Heart right ventricle (tissue), 16 donors: ENCODE results near the gene NT5C2. TPM values are rescaled to one million over a fixed set of nuclear protein-coding genes. Genes with fewer than 3 reads are reported as not detected.
"Not testable (repeated sequence)": the region's sequence is repeated elsewhere in the genome, so short reads cannot be mapped to it uniquely, and the experiment has no call there.

Experiments used
- ATAC-seq, 8 donors: fragments of 200-7000 bp; cut with Tn5 transposase; one replicate each; pipeline ENCODE4 v1.9.1; 2020; ENCODE audit warnings: mild to moderate bottlenecking in 8 of 8, moderate library complexity in 8 of 8, moderate number of reproducible peaks in 1 of 8
- DNase-seq, 2 donors: peaks; one replicate each; pipeline ENCODE4 v3.0.0-alpha.2; 2020
- H3K27ac ChIP-seq, 10 donors: fragments of 200-600 bp; sonication (generic) in 2 of 10; one replicate each; pipeline versions ENCODE4 v1.5.0 to v1.8.0; 2020 to 2022; ENCODE audit warnings: mild to moderate bottlenecking in 3 of 10
- H3K27me3 ChIP-seq, 7 donors: fragments of 200-600 bp; one replicate each; pipeline ENCODE4 v1.8.0; 2021 to 2022; ENCODE audit warnings: mild to moderate bottlenecking in 2 of 7
- H3K36me3 ChIP-seq, 9 donors: fragments of 200-600 bp; sonication (generic) in 1 of 9; one replicate each; pipeline versions ENCODE4 v1.5.0 to v1.8.0; 2020 to 2022; ENCODE audit warnings: mild to moderate bottlenecking in 2 of 9
- H3K4me1 ChIP-seq, 9 donors: fragments of 200-600 bp; sonication (generic) in 1 of 9; one replicate each; pipeline versions ENCODE4 v1.5.0 to v1.8.0; 2020 to 2022; ENCODE audit warnings: mild to moderate bottlenecking in 4 of 9
- H3K4me3 ChIP-seq, 10 donors: fragments of 200-600 bp; sonication (generic) in 2 of 10; one replicate each; pipeline versions ENCODE4 v1.5.0 to v1.8.0; 2020 to 2022; ENCODE audit warnings: mild to moderate bottlenecking in 7 of 10, moderate library complexity in 2 of 10
- H3K9me3 ChIP-seq, 11 donors: fragments of 200-600 bp in 10 of 11; sonication (generic) in 2 of 11; one replicate each; pipeline versions ENCODE4 v1.5.0 to v1.8.0; 2013 to 2022; ENCODE audit warnings: mild to moderate bottlenecking in 2 of 11, control low read depth in 1 of 11, moderate library complexity in 1 of 11
- CTCF ChIP-seq, 9 donors: fragments of 200-600 bp; sonication (generic) in 2 of 9; IDR thresholded peaks; one replicate each; pipeline versions ENCODE4 v1.5.0 to v1.8.0; 2021 to 2022; ENCODE audit warnings: antibody characterized with exemption in 9 of 9, mild to moderate bottlenecking in 5 of 9, moderate library complexity in 1 of 9
- WGBS, 2 donors: extraction: QIAGEN DNeasy Blood & Tissue Kit; methylation state at CpG; one replicate each; pipeline ENCODE4 v1.1.7; 2013; ENCODE audit warnings: inconsistent platforms in 1 of 2; 5-methylcytosine and 5-hydroxymethylcytosine counted together
- intact Hi-C, 10 donors: fragments of 100-400 bp; cut with DNase I; formaldehyde crosslinking; loops; one replicate each; pipeline versions ENCODE4 v1.11.1 to v1.14.2; 2022
- polyA plus RNA-seq, 2 donors: library from polyadenylated mRNA; stranded (reverse); fragments of 200-250 nt; gene quantifications; one replicate each; pipeline ENCODE4 v1.2.3, GENCODE V29; 2013
- total RNA-seq, 10 donors: library from RNA; stranded (reverse); fragmentation: NEBNext Ultra II Directional in 3 of 10; extraction: Animal tissue kit (Norgen Biotek cat#: 25700) in 3 of 10; gene quantifications; one replicate each; pipeline versions ENCODE4 v1.2.1 to v1.2.4, GENCODE V29; 2021 to 2023
- donor health status: Arrhythmogenic right ventricular cardiomyopathy.
- donor health status: ischemic (EF 13 %, LVEDD 7.1; RV severe dilation, severe dysfunction).
- donor health status: healthy with polysubstance abuse.
- donor health status: DM: no; HTN: yes; CAD: no.
- donor health status: DM: no; HTN: no; CAD: no.
- donor health status: ischemic (EF 25% LVEDD 6.9; RV normal size, moderate dysfunction).
- donor health status: ischemic (EF 25% LVEDD 5.7; RV mildly dilated, moderate dysfunction).
- donor health status: healthy.
- donor health status: DM: yes; HTN: yes; CAD: no.
- donor health status: Ischemic cardiomyopathy.
- donor health status: ischemic (EF 35%, LVEDD 5.7; RV mildly dilated, moderate dysfunction).
- donor health status: nonischemic (EF 11% LVEDD 7.7; RV severe dilation, severe dysfunction).
- donor health status: DM: yes; HTN: yes; CAD: no.
- donor health status: PGD.
- donor health status: ischemic (EF 29% LVEDD 5.4; RV normal size, mild dysfunction).
- donor health status: nonischemic (EF 23%, LVEDD 6.1; RV moderate dilation, normal function).

Gene NT5C2
- total and polyA plus RNA-seq, 12 donors = 23.9 to 88.2 (median 53.5) TPM

- intact Hi-C loops = loop anchor here in 1 of 10 donors (5.0 kb wide), 1 partner anchor 35 kb away; the partner anchor contains the start of gene NT5C2
Measured at GRCh38 chr10:103227416-103227815, 34.3 kb upstream of the NT5C2 start.

GRCh38 chr10:103225939-103226338 lies 32.9 kb upstream of the NT5C2 start:
- no peak for TF ChIP-seq CTCF (IDR thresholded peaks at IDR 0.05)
- DNase-seq (no peak), ATAC-seq (no peak)
- Histone ChIP-seq H3K27me3 (no peaks in the 10 kb centered on the region), H3K9me3 (peaks cover 2 to 29% (median 21%) of the 10 kb centered on the region in 11 donors), H3K27ac (peak overlapping the region in 1 of 10 donors; percentile 56), H3K4me1 (peaks cover 6 to 45% (median 13%) of the 10 kb centered on the region in 9 donors), H3K4me3 (no peak overlapping the region), H3K36me3 (no peaks in the 10 kb centered on the region)
- intact Hi-C loops = loop anchor here in 1 of 10 donors (5.0 kb wide), 1 partner anchor 34 kb away; the partner anchor contains the start of gene NT5C2

More at GRCh38 chr10:103227416-103227815, 34.3 kb upstream of the NT5C2 start:
- no peak for TF ChIP-seq CTCF (IDR thresholded peaks at IDR 0.05)
- Histone ChIP-seq H3K36me3 (no peaks in the 10 kb centered on the region), H3K4me3 (no peak overlapping the region), H3K4me1 (peaks cover 7 to 57% (median 25%) of the 10 kb centered on the region in 9 donors), H3K27me3 (no peaks in the 10 kb centered on the region), H3K27ac (peak overlapping the region in 7 of 10 donors; percentile 61 to 88 (median 79)), H3K9me3 (peaks cover 2 to 29% (median 21%) of the 10 kb centered on the region in 11 donors)
- no peak for ATAC-seq
- DNase-seq = no peak
- WGBS, 2 donors = 91 to 92% methylated on average over 1 of the region's 1 CpG

GRCh38 chr10:103224721-103225120 lies 31.6 kb upstream of the NT5C2 start:
- not testable (repeated sequence) for H3K36me3 ChIP-seq, DNase-seq, H3K4me3 ChIP-seq, ATAC-seq, H3K27me3 ChIP-seq
- peaks cover 0 to 34% (median 3%) of the 10 kb centered on the region in 9 donors for H3K4me1 ChIP-seq
- H3K27ac ChIP-seq = peak overlapping the region in 1 of 10 donors; percentile 56
- H3K9me3 ChIP-seq = peaks cover 2 to 29% (median 21%) of the 10 kb centered on the region in 11 donors
- WGBS, 2 donors = 82 to 83% methylated on average over 5 of the region's 5 CpGs
- intact Hi-C loops = loop anchor here in 1 of 10 donors (5.0 kb wide), 1 partner anchor 32 kb away; the partner anchor contains the start of gene NT5C2

- WGBS, 2 donors = 93 to 95% methylated on average over 4 of the region's 4 CpGs
- Histone ChIP-seq H3K9me3 (peaks cover 2 to 29% (median 21%) of the 10 kb centered on the region in 11 donors), H3K27ac (peak overlapping the region in 1 of 10 donors; percentile 56), H3K27me3 (no peaks in the 10 kb centered on the region), H3K4me3 (no peak overlapping the region), H3K36me3 (no peaks in the 10 kb centered on the region), H3K4me1 (peaks cover 0 to 33% (median 0%) of the 10 kb centered on the region in 9 donors)
- no peak for TF ChIP-seq CTCF (IDR thresholded peaks at IDR 0.05)
- ATAC-seq (no peak), DNase-seq (no peak)
- intact Hi-C loops = no loop called here
Measured at GRCh38 chr10:103224133-103224532, 31.1 kb upstream of the NT5C2 start.

GRCh38 chr10:103216362-103216761 lies 23.3 kb upstream of the NT5C2 start:
- intact Hi-C loops, H3K36me3 ChIP-seq, ATAC-seq, H3K27ac ChIP-seq, H3K9me3 ChIP-seq, H3K4me3 ChIP-seq, H3K4me1 ChIP-seq, H3K27me3 ChIP-seq, DNase-seq: not testable (repeated sequence)
- whole genome bisulfite sequencing, 2 donors = 40 to 43% methylated on average over 4 of the region's 4 CpGs
